ENCODE measurements around the gene TAF10. TPM values are rescaled to one million over a fixed set of nuclear protein-coding genes. Genes with fewer than 3 reads are reported as not detected.

Gene TAF10
- total RNA-seq, 1 donor from 2014 or later, result 19.8 TPM

GRCh38 chr11:6642957-6643356 is 30.9 kb upstream of the TAF10 start:
- Histone ChIP-seq H3K4me1 (ENCODE audit: control insufficient read depth in 3 of 3, insufficient read depth in 3 of 3, low read length in 3 of 3) (peaks cover 39 to 45% (median 41%) of the 10 kb centered on the region in 3 donors), H3K9me3 (ENCODE audit: control insufficient read depth in 3 of 3, low read length in 3 of 3) (no peaks in the 10 kb centered on the region), H3K9ac (ENCODE audit: low read depth in 1 of 3, low read length in 3 of 3) (no peak overlapping the region), H3K27me3 (ENCODE audit: control insufficient read depth in 3 of 3, insufficient read depth in 3 of 3, low read length in 3 of 3) (peaks cover 0 to 9% (median 5%) of the 10 kb centered on the region in 3 donors), H3K36me3 (ENCODE audit: control insufficient read depth in 3 of 3, insufficient read depth in 3 of 3, low read length in 3 of 3) (peaks cover 0 to 11% (median 7%) of the 10 kb centered on the region in 3 donors), H3K4me3 (ENCODE audit: low read length in 3 of 3) (no peak overlapping the region), H3K27ac (ENCODE audit: low read depth, low read length) (no peak overlapping the region)

GRCh38 chr11:6640985-6641701 is 29.1 kb upstream of the TAF10 start:
- H3K4me1 ChIP-seq (ENCODE audit: control insufficient read depth in 3 of 3, insufficient read depth in 3 of 3, low read length in 3 of 3), result peaks cover 36 to 40% (median 38%) of the 10 kb centered on the region in 3 donors
- peaks cover 0 to 11% (median 7%) of the 10 kb centered on the region in 3 donors for H3K36me3 ChIP-seq (ENCODE audit: control insufficient read depth in 3 of 3, insufficient read depth in 3 of 3, low read length in 3 of 3)
- H3K9ac ChIP-seq (ENCODE audit: low read depth in 1 of 3, low read length in 3 of 3), result no peak overlapping the region
- no peaks in the 10 kb centered on the region for H3K9me3 ChIP-seq (ENCODE audit: control insufficient read depth in 3 of 3, low read length in 3 of 3)
- H3K4me3 ChIP-seq (ENCODE audit: low read length in 3 of 3), result no peak overlapping the region
- H3K27ac ChIP-seq (ENCODE audit: low read depth, low read length), result no peak overlapping the region
- peaks cover 0 to 5% (median 0%) of the 10 kb centered on the region in 3 donors for H3K27me3 ChIP-seq (ENCODE audit: control insufficient read depth in 3 of 3, insufficient read depth in 3 of 3, low read length in 3 of 3)

DNA sequence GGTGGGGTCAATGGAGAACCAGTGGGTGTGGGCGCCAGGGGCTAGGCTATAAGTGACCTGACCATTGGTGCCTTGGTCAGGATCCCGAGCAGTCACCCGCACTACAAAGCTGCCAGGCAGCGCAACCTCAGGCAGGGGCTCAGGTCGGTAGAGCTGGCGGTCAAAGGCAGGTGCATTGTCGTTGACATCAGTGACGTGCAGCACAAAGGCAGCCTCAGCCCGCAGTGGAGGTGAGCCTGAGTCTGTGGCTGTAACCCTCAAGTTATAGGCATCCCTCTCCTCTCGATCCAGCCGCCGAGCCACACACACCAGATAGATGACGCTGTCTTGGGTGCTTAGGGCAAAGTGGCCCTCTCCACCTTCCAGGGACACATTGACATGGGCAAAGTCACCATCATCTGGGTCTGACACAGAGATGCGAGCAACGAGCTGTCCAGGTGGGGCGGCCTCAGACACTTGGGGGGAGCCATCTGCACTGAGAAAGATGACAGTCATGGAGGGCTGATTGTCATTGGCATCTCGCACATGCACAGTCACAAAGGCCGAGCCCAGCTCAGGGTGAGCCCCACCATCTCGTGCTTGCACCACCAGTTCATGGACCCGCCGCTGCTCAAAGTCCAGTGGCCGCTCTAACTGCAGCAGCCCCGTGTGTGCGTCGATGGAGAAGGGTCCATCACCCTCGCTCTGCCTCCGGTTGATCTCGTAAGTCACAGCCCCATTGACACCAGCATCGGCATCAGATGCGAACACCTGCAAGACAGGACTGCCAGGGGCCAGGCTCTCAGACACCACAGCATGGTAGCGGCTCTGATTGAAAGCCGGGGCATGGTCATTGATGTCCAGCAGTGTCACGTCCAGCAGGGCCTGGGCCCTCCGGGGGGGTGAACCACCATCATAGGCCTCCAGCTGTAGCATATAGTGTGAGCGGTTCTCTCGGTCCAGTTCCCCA is 28.3 kb upstream of the TAF10 start:
- Histone ChIP-seq H3K9me3 (ENCODE audit: control insufficient read depth in 3 of 3, low read length in 3 of 3) (no peaks in the 10 kb centered on the region), H3K4me1 (ENCODE audit: control insufficient read depth in 3 of 3, insufficient read depth in 3 of 3, low read length in 3 of 3) (peaks cover 35 to 40% (median 38%) of the 10 kb centered on the region in 3 donors), H3K9ac (ENCODE audit: low read depth in 1 of 3, low read length in 3 of 3) (no peak overlapping the region), H3K27ac (ENCODE audit: low read depth, low read length) (no peak overlapping the region), H3K4me3 (ENCODE audit: low read length in 3 of 3) (no peak overlapping the region), H3K36me3 (ENCODE audit: control insufficient read depth in 3 of 3, insufficient read depth in 3 of 3, low read length in 3 of 3) (peaks cover 0 to 11% (median 7%) of the 10 kb centered on the region in 3 donors), H3K27me3 (ENCODE audit: control insufficient read depth in 3 of 3, insufficient read depth in 3 of 3, low read length in 3 of 3) (peaks cover 0 to 5% (median 0%) of the 10 kb centered on the region in 3 donors)

GRCh38 chr11:6638429-6638828 is 26.4 kb upstream of the TAF10 start:
- peaks cover 39 to 46% (median 41%) of the 10 kb centered on the region in 3 donors for H3K4me1 ChIP-seq (ENCODE audit: control insufficient read depth in 3 of 3, insufficient read depth in 3 of 3, low read length in 3 of 3)
- no peaks in the 10 kb centered on the region for H3K27me3 ChIP-seq (ENCODE audit: control insufficient read depth in 3 of 3, insufficient read depth in 3 of 3, low read length in 3 of 3)
- peaks cover 0 to 11% (median 11%) of the 10 kb centered on the region in 3 donors for H3K36me3 ChIP-seq (ENCODE audit: control insufficient read depth in 3 of 3, insufficient read depth in 3 of 3, low read length in 3 of 3)
- H3K9me3 ChIP-seq (ENCODE audit: control insufficient read depth in 3 of 3, low read length in 3 of 3), result no peaks in the 10 kb centered on the region
- H3K9ac ChIP-seq (ENCODE audit: low read depth in 1 of 3, low read length in 3 of 3), result no peak overlapping the region
- peak overlapping the region; percentile 25 for H3K27ac ChIP-seq (ENCODE audit: low read depth, low read length)
- H3K4me3 ChIP-seq (ENCODE audit: low read length in 3 of 3), result peak overlapping the region in 1 of 3 donors; percentile 20

DNA sequence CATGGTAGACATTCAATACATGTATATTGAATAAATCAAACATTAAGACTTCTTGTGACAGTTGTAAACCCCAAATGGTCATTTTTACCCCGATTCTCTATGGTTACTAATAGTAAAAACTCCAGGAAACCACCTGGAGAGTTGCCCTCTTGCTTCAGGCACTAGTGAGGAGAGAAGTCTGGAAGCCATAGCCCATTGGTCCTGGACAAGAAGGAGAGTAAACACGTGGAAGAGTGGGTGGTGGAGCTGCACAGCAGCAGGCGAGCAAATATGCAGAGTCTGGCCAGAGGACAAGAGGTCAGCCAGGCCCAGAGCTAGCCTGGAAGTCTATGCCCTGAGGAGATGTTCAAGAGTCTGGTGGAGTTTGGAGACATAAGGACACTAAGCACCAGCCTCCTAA is 25.9 kb upstream of the TAF10 start:
- H3K4me3 ChIP-seq (ENCODE audit: low read length in 3 of 3), result no peak overlapping the region
- no peaks in the 10 kb centered on the region for H3K9me3 ChIP-seq (ENCODE audit: control insufficient read depth in 3 of 3, low read length in 3 of 3)
- no peaks in the 10 kb centered on the region for H3K27me3 ChIP-seq (ENCODE audit: control insufficient read depth in 3 of 3, insufficient read depth in 3 of 3, low read length in 3 of 3)
- H3K27ac ChIP-seq (ENCODE audit: low read depth, low read length), result peak overlapping the region; percentile 55
- H3K9ac ChIP-seq (ENCODE audit: low read depth in 1 of 3, low read length in 3 of 3), result no peak overlapping the region
- peaks cover 39 to 46% (median 41%) of the 10 kb centered on the region in 3 donors for H3K4me1 ChIP-seq (ENCODE audit: control insufficient read depth in 3 of 3, insufficient read depth in 3 of 3, low read length in 3 of 3)
- H3K36me3 ChIP-seq (ENCODE audit: control insufficient read depth in 3 of 3, insufficient read depth in 3 of 3, low read length in 3 of 3), result peaks cover 0 to 11% (median 11%) of the 10 kb centered on the region in 3 donors

DNA sequence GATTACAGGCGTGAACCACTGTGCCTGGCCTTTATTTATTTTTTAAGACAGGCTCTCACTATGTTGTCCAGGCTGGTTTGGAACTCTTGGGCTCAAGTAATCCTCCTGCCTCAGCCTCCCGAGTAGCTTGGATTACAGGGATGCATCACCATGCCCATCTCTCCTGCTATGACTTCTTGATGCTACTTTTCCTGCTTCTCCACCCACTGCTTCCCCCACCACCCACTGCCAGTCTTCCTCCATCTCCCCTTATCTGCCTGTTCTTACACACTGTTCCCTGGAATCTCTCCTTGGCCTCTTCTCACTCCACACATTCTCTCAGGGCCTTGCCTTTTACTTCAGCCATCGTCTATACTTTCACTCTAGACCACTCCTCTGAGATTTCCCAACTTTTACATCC is 24.5 kb upstream of the TAF10 start:
- peak overlapping the region; percentile 55 for H3K27ac ChIP-seq (ENCODE audit: low read depth, low read length)
- no peak overlapping the region for H3K9ac ChIP-seq (ENCODE audit: low read depth in 1 of 3, low read length in 3 of 3)
- H3K36me3 ChIP-seq (ENCODE audit: control insufficient read depth in 3 of 3, insufficient read depth in 3 of 3, low read length in 3 of 3), result peaks cover 0 to 18% (median 14%) of the 10 kb centered on the region in 3 donors
- no peak overlapping the region for H3K4me3 ChIP-seq (ENCODE audit: low read length in 3 of 3)
- peaks cover 37 to 46% (median 39%) of the 10 kb centered on the region in 3 donors for H3K4me1 ChIP-seq (ENCODE audit: control insufficient read depth in 3 of 3, insufficient read depth in 3 of 3, low read length in 3 of 3)
- no peaks in the 10 kb centered on the region for H3K27me3 ChIP-seq (ENCODE audit: control insufficient read depth in 3 of 3, insufficient read depth in 3 of 3, low read length in 3 of 3)
- no peaks in the 10 kb centered on the region for H3K9me3 ChIP-seq (ENCODE audit: control insufficient read depth in 3 of 3, low read length in 3 of 3)

- H3K4me1 ChIP-seq (ENCODE audit: control insufficient read depth in 3 of 3, insufficient read depth in 3 of 3, low read length in 3 of 3), result peaks cover 35 to 46% (median 39%) of the 10 kb centered on the region in 3 donors
- no peak overlapping the region for H3K9ac ChIP-seq (ENCODE audit: low read depth in 1 of 3, low read length in 3 of 3)
- no peak overlapping the region for H3K4me3 ChIP-seq (ENCODE audit: low read length in 3 of 3)
- H3K36me3 ChIP-seq (ENCODE audit: control insufficient read depth in 3 of 3, insufficient read depth in 3 of 3, low read length in 3 of 3), result peaks cover 0 to 14% (median 11%) of the 10 kb centered on the region in 3 donors
- no peaks in the 10 kb centered on the region for H3K9me3 ChIP-seq (ENCODE audit: control insufficient read depth in 3 of 3, low read length in 3 of 3)
- H3K27ac ChIP-seq (ENCODE audit: low read depth, low read length), result peak overlapping the region; percentile 55
- H3K27me3 ChIP-seq (ENCODE audit: control insufficient read depth in 3 of 3, insufficient read depth in 3 of 3, low read length in 3 of 3), result no peaks in the 10 kb centered on the region
Observed at GRCh38 chr11:6635082-6635932, 23.3 kb upstream of the TAF10 start.

DNA sequence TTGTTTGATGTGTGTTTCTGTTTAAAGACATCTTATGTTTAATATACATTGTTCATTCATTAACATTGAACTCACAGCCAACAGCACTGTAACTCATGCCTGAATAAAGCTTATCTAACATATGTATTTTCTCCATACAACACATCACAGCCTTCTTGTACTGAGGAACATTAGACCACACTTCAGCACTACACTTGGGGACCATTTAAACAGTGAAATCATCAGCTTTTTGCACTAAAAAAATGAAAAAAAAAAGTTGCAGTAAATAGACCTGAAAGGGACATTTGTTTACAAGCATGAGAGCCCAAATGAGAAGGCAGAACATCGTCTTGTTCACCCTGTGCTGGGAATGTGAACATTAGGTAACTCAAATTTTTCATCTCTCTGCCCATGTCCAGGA is 22.5 kb upstream of the TAF10 start:
- no peak overlapping the region for H3K27ac ChIP-seq (ENCODE audit: low read depth, low read length)
- peaks cover 34 to 46% (median 37%) of the 10 kb centered on the region in 3 donors for H3K4me1 ChIP-seq (ENCODE audit: control insufficient read depth in 3 of 3, insufficient read depth in 3 of 3, low read length in 3 of 3)
- peaks cover 0 to 13% (median 10%) of the 10 kb centered on the region in 3 donors for H3K36me3 ChIP-seq (ENCODE audit: control insufficient read depth in 3 of 3, insufficient read depth in 3 of 3, low read length in 3 of 3)

More for the DNA sequence above, 22.5 kb upstream of the TAF10 start:
- H3K4me3 ChIP-seq (ENCODE audit: low read length in 3 of 3), result no peak overlapping the region
- no peak overlapping the region for H3K9ac ChIP-seq (ENCODE audit: low read depth in 1 of 3, low read length in 3 of 3)
- H3K27me3 ChIP-seq (ENCODE audit: control insufficient read depth in 3 of 3, insufficient read depth in 3 of 3, low read length in 3 of 3), result no peaks in the 10 kb centered on the region
- H3K9me3 ChIP-seq (ENCODE audit: control insufficient read depth in 3 of 3, low read length in 3 of 3), result no peaks in the 10 kb centered on the region

All from skeletal muscle tissue (tissue), 4 donors.